GM18907 (cell line): ENCODE data around the gene CDKN2D.
A peak's percentile ranks its signal among the peaks of the same experiment; 100 is the strongest.

ENCODE experiments used
- ATAC-seq: cut with Tn5 transposase; IDR thresholded peaks from one replicate; pipeline ENCODE4 v1.9.1; 2021; ENCODE audit warnings: mild to moderate bottlenecking, moderate library complexity; ENCODE audit not compliant: unreplicated experiment

The CDKN2D gene

DNA sequence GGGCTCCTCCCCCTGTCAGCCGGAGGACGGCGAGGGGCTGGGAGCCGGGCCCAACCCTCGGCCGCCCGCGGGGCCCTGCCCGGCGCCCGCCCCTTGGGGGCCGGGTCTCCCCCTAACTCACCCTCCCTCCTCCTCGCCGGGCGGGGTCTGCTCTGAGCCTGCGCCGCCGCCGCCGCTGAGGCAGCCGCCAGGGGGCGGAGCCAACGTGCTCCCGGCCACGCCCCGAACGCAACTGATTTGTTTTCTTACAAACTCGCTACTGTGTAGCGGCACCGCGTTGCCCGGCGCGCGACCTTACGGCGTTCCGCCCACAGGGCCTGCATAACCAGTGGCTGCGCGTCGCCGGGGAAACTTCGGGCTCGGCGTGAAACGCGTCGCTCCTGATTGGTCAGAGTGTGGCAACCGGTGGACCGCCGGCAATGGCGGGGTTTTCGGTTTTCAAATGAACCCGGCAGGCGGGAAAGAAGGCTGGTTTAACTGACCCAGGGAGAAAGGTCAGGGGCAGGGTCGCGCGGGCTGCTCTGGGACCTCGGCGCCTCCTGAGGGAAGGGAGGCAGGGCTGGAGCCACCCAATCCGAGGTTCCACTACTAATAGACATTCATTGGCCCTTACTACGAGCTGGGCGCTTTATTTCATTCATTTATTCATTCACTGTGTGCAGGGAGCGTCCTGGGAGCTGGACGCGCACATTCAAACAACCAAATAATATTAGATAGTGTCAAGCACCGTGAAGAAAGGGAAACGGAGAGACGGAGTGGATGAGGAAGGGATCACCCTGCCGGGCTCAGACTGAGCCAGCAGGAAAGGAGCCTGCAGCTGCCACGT is at the start of gene CDKN2D:
Gene CDKN2D, minus strand, starts transcription at position 154 of the 826 bp plus-strand sequence. CDS start 326 bp downstream, outside the sequence.
- ATAC-seq = peak; percentile 69

DNA sequence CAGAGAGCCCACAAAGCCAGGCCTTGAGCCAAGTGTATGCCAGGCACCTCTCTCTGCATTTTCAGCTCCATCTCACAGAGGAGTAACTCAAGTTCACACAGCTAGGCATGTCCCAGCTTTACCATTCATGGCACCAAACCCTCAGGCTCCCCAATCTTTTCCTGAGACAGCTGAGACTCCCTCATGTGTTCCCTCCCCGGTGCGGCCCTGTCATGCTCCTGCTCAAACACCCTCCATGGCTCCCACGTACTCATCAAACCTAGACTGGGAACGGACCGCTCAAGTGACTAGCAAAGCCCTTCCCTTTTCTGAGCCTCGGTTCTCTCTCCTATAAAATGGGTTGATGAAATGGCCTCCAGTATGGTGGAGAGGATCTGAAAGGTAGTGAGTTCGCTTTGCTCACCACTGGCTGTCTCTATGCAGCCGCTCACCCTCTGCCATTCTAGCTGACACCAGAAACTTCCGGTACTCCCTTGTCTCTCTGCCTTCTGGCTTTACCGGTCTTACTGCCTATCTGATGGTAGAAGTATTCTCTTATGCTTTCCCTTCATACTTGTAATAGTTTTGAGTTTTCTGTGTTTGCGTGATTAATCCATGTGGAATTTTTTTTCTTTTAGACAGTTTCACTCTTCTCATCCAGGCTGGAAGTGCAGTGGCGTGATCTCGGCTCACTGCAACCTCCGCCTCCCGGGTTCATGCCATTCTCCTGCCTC is 48.8 kb upstream of the CDKN2D start:
- no peak for ATAC-seq

GRCh38 chr19:10615429-10616023 is 46.7 kb upstream of the CDKN2D start:
- no peak for ATAC-seq

GRCh38 chr19:10612499-10613119 is 43.8 kb upstream of the CDKN2D start:
- ATAC-seq = no peak

DNA sequence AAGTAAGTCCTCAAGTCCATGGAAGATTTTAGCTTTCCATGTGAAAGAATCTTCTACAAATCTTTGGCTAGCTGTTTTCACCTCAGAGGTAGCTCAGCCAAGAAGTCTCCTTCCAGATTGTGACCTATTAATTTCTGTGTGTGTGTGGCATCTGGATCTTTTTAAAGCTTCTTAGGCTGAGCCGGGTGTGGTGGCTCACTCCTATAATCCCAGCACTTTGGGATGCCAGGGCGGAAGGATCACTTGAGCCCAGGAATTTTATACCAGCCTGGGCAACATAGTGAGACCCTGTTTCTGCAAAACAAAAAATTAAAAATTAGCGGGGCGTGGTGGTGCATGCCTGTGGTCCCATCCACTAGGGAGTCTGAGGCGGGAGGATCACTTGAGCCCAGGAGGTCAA is 43.1 kb upstream of the CDKN2D start:
- no peak for ATAC-seq

DNA sequence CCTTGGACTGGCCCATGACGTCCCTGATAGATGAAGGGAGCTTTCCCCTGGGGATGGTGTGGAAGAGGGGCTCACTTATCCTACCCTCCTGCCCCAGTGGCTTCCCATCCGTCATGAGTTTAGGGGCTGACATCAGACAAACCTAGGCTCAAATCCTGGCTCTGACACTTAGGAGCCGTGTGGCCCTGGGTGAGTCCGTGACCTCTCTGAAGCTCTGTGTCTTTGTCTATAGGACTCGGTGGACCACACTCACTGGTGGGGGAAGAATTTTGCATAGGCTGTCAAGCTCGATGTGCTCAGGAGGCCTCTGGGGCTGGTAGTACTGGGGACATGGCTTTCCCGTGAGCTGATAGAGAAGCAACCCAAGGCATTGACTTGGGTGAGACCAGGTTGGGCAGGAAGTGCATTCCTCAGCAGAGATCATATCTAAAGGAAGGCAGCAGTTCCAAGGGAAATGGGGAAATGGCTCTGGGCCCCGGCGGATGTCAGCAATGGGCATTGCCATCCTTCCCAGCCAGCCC is 35.7 kb upstream of the CDKN2D start:
- peak; percentile 24 for ATAC-seq

- peak; percentile 20 for ATAC-seq
These were observed 35.2 kb upstream of the CDKN2D start for GRCh38 chr19:10603873-10604459.

- peak; percentile 63 for ATAC-seq
These were observed 34.5 kb upstream of the CDKN2D start for GRCh38 chr19:10603084-10603872.

GRCh38 chr19:10602330-10603083 is 33.7 kb upstream of the CDKN2D start:
- ATAC-seq = peak; percentile 43

GRCh38 chr19:10601999-10602329 is 33.2 kb upstream of the CDKN2D start:
- ATAC-seq = no peak

DNA sequence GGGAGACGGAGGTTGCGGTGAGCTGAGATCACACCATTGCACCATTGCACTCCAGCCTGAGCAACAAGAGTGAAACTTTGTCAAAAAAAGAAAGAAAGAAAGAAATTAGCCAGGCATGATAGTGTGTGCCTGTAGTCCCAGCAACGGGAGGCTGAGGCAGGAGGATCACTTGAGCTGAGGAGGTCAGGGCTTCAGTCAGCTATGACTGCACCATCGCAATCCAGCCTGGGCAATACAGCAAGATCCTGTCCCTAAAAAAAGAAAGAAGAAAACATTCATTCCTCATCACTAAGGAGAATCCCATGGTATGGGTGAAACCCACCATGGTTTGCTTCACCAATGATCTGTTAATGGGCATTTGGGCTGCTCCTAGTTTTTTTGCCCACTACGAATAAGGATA is 31.4 kb upstream of the CDKN2D start:
- ATAC-seq = no peak

- peak; percentile 54 for ATAC-seq
These were observed 25.2 kb upstream of the CDKN2D start for GRCh38 chr19:10593820-10594637.

- no peak for ATAC-seq
These were observed 24.4 kb upstream of the CDKN2D start for GRCh38 chr19:10593148-10593547.

GRCh38 chr19:10587839-10588150 is 19.0 kb upstream of the CDKN2D start:
- no peak for ATAC-seq

DNA sequence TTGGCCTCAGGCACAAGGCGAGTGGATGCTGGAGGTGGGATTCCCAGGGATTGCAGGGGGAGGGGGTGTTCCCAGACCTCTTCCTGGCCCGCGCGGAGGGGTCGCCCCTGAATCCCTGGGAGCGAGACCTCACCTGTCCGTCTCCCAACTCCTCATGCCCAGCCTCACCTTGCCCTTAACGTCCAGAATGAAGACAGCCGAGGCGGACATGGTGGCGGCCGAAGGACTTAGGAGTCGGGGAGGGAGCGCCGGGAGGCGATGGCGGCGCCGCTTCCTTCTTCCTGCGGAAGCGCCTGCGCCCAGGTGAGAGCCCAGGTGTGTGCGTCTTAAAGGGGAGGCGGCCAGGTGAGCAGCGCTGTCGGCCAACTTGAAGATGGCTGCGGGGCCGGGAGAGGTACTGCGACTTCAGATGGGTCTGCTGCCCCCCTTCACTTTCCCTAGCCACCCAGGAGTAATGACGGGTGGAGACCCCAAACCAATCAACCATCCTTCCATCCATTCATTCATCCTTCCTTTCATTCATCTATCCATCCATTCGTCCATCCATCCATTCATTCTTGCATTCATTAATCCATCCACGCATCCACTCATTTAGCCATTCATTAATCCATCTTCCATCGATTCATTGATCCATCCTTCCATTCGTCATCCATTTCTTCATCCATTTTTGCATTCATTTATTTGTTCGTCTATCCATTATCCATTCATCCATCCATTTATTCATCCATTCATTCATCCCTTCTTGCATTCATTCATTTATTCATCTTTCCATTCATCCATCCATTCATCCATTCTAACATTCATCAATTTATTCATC is 18.5 kb upstream of the CDKN2D start, which contains the start of gene AP1M2:
Gene AP1M2, minus strand, starts transcription at position 291 of the 817 bp plus-strand sequence. Its CDS starts 81 bp downstream, at position 210.
- no peak for ATAC-seq

DNA sequence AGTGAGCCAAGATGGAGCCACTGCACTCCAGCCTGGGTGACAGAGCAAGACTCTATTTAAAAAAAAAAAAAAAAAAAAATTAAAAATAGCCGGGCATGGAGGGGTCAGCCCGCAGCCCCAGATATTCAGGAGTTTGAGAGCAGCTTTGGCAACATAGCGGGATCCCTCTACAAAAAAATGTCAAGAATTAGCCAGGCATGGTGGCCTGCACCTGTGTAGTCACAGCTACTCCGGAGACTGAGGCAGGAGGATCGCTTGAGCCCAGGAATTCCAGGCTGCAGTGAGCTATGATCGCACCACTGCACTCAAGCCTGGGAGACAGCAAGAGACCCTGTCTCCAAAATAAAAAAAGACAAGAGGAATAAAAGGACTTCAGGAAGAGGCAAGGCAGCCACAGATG is 17.6 kb upstream of the CDKN2D start:
- ATAC-seq = no peak

DNA sequence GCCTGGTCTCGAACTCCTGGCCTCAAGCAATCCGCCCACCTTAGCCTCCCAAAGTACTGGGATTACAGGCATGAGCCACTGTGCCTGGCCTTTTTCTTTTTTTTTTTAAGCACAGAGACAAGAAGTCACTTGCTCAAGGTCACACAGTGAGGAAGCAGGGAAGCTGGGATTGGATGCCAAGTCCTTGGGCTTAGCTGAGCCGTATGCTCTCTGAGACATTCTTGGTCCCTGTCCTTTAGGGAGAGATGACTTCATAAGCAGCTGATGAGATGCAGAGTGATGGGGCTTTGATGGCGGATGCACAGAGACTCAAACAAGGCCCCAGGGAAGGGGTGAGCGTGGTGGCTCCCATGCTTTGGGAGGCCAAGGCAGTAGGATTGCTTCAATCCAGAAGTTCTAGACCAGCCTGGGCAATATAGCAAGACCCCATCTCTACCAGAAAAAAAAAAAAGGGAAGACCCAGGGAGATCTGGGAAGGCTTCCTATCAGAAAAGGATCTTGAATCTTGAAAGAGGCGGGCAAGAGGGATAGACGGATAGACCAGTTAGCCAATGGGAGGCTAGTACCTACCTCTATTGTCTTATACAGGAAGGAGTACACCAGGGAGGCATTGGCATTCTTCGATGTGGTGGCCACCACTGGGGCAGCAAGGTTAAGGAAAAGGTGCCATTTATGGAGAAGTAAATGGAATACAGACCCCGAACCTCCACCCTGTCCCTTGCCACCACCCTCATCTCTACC is 14.4 kb upstream of the CDKN2D start:
- ATAC-seq = no peak
